Right lobe of liver (tissue), 6 donors: ENCODE measurements around the gene TMEM240. TPM values are rescaled to one million over a fixed set of nuclear protein-coding genes. Genes with fewer than 3 reads are reported as not detected.

ENCODE experiments used
- ATAC-seq, 4 donors: fragments of 200-7000 bp; cut with Tn5 transposase; one replicate each; pipeline ENCODE4 v1.9.1; 2020; ENCODE audit warnings: mild to moderate bottlenecking in 4 of 4, moderate library complexity in 4 of 4
- DNase-seq, 3 donors: peaks; one replicate each; pipeline ENCODE4 v3.0.0-alpha.2; 2020
- H3K27ac ChIP-seq, 3 donors: fragments of 200-600 bp; one replicate each; pipeline ENCODE4 v1.8.0; 2022
- H3K27me3 ChIP-seq, 2 donors: fragments of 200-600 bp; one replicate each; pipeline ENCODE4 v1.8.0; 2022
- H3K36me3 ChIP-seq, 4 donors: fragments of 200-600 bp; sonication (generic) in 1 of 4; one replicate each; pipeline versions ENCODE4 v1.5.1 to v1.8.0; 2017 to 2022; ENCODE audit warnings: control low read depth in 1 of 4
- H3K4me1 ChIP-seq, 4 donors: fragments of 200-600 bp; sonication (generic) in 1 of 4; one replicate each; pipeline versions ENCODE4 v1.5.1 to v1.8.0; 2017 to 2022; ENCODE audit warnings: control low read depth in 1 of 4
- H3K4me3 ChIP-seq, 3 donors: fragments of 200-600 bp; one replicate each; pipeline ENCODE4 v1.8.0; 2022
- H3K9me3 ChIP-seq, 4 donors: fragments of 200-600 bp; sonication (generic) in 1 of 4; one replicate each; pipeline versions ENCODE4 v1.5.1 to v1.8.0; 2017 to 2022; ENCODE audit warnings: control low read depth in 1 of 4
- POLR2A ChIP-seq: fragments of 450-650 bp; IDR thresholded peaks from one replicate; pipeline ENCODE4 v1.6.1; 2017; ENCODE audit warnings: antibody characterized with exemption, mild to moderate bottlenecking
- WGBS: methylation state at CpG from one replicate; pipeline ENCODE4 v1.1.6; 2018; ENCODE audit warnings: low coverage, low lambda C conversion rate; ENCODE audit not compliant: insufficient coverage; ENCODE audit errors: missing lambda C conversion rate; 5-methylcytosine and 5-hydroxymethylcytosine counted together
- intact Hi-C, 2 donors: fragments of 100-400 bp; cut with DNase I; formaldehyde crosslinking; loops; one replicate each; pipeline versions ENCODE4 v1.11.2 to v1.14.1; 2022
- total RNA-seq, 6 experiments: library from RNA; depleted of rRNA in 2 of 6; stranded (reverse); fragments of >200 nt in 2 of 6; fragmentation: NEBNext Ultra II Directional in 3 of 6; extraction: Animal tissue kit (Norgen Biotek cat#: 25700) in 3 of 6; gene quantifications; one replicate each; pipeline versions ENCODE4 v1.1.0 to v1.2.4, GENCODE V29; 2016 to 2023
- TF ChIP-seq, protein P1 (sequence below), 4 donors: fragments of 200-600 bp in 3 of 4; fragments of 450-650 bp in 1 of 4; IDR thresholded peaks; one replicate each; pipeline versions ENCODE4 v1.5.1 to v1.8.0; 2016 to 2022; ENCODE audit warnings: antibody characterized with exemption in 4 of 4, mild to moderate bottlenecking in 2 of 4
- donor health status: DM: no; HTN: yes; CAD: no.
- donor health status: DM: no; HTN: no; CAD: no.
- donor health status: DM: no; HTN: no; CAD: no.
- donor health status: DM: no; HTN: yes; CAD: no.
- donor health status: DM: no; HTN: yes; CAD: no.

The TMEM240 gene
- total RNA-seq, 6 experiments from 2014 or later, result 0.40 TPM; not detected in 5

DNA sequence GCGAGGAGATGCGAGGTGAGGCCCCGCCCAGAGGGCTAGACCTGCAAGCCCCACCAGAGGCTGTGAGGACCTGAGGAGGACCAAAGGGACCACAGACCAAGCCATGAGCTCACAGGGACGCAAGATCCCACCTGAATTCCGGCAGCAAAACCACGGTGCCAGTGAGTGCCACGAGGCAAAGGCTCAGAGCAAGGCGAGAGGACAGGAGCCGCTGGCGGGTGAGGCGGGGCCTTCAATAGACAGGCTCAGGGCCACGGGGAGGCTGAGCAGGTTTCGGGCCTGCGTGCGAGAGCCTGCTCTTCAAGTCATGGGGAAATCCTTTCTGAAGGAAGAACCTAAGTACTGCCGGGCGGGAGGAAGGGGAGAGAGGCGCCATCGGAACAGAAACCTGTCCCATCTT, 7.1 kb upstream of the TMEM240 start:
- no peak for ATAC-seq
- Histone ChIP-seq H3K36me3 (peaks cover 0 to 8% (median 0%) of the 10 kb centered on the region in 4 donors), H3K27ac (no peak overlapping the region), H3K4me1 (no peaks in the 10 kb centered on the region), H3K27me3 (no peaks in the 10 kb centered on the region), H3K4me3 (no peak overlapping the region), H3K9me3 (no peaks in the 10 kb centered on the region)
- WGBS, result 96% methylated on average over 5 of the region's 19 CpGs
- no peak for TF ChIP-seq POLR2A
- TF ChIP-seq, protein P1, sequence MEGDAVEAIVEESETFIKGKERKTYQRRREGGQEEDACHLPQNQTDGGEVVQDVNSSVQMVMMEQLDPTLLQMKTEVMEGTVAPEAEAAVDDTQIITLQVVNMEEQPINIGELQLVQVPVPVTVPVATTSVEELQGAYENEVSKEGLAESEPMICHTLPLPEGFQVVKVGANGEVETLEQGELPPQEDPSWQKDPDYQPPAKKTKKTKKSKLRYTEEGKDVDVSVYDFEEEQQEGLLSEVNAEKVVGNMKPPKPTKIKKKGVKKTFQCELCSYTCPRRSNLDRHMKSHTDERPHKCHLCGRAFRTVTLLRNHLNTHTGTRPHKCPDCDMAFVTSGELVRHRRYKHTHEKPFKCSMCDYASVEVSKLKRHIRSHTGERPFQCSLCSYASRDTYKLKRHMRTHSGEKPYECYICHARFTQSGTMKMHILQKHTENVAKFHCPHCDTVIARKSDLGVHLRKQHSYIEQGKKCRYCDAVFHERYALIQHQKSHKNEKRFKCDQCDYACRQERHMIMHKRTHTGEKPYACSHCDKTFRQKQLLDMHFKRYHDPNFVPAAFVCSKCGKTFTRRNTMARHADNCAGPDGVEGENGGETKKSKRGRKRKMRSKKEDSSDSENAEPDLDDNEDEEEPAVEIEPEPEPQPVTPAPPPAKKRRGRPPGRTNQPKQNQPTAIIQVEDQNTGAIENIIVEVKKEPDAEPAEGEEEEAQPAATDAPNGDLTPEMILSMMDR (IDR thresholded peaks at IDR 0.05), result no peak
- DNase-seq, result no peak
- intact Hi-C loops, result no loop called here

DNA sequence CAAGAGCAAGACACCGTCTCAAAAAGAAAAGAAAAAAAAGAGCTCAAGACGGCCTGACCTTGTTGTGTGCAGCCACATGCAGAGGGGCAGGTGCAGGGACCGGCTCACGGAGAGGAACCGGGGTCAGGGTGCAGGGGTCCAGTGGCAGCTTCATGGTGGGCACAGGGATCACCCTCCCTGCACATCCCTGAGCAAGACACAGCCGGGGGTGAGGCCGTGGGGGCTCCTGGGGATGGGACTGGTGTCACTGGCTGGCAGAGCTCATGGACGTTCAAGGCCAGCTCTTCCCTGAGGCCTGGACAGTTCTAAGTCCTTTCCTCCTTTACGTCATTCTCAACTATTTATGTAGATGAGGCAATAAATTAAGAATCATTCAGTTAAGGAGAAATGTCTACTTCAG, 6.6 kb upstream of the TMEM240 start:
- no peak for ATAC-seq
- DNase-seq, result no peak
- no peaks in the 10 kb centered on the region for H3K9me3 ChIP-seq

DNA sequence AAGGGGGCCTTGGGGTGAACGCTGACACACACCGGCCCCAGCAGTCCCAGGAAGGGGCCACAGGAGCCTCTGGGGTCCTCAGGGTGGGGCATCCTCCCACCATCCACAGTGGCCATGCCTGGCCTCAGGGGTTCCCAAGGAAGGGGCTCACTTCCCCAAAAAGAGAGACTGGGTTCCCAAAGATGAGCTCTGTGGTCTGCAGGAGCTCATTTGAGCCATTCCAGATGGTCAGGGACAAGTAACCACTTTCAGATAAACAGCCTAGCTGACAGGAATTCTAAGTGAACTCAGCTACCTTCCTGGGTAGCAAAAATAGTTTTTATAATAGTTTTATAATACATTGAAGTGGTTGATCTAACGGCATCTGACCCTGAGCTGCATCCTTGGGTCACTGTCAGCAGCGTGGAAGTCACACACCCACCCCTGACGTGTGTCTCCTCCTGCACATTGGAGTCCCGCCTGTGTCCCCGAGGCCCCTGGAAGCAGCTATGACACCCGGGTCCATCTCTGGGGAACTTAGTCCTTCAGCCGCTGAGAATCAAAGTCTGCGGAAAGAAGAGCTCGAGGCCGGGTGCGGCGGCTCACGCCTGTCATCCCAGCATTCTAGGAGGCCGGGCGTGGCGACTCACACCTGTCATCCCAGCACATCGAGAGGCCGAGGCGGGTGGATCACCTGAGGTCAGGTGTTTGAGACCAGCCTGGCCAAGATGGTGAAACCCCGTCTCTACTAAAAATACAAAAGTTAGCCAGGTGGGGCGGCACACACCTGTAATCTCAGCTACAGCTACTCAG, 5.7 kb upstream of the TMEM240 start:
- TF ChIP-seq, protein P1 (IDR thresholded peaks at IDR 0.05), result no peak
- TF ChIP-seq POLR2A, result no peak
- peaks cover 0 to 18% (median 0%) of the 10 kb centered on the region in 4 donors for H3K36me3 ChIP-seq
- no peaks in the 10 kb centered on the region for H3K27me3 ChIP-seq
- no peaks in the 10 kb centered on the region for H3K4me1 ChIP-seq
- 87% methylated on average over 4 of the region's 23 CpGs for WGBS
- ATAC-seq (no peak), DNase-seq (peak in 1 of 3 donors; percentile 51)
- H3K4me3 ChIP-seq, result no peak overlapping the region
- no peak overlapping the region for H3K27ac ChIP-seq
- intact Hi-C loops, result no loop called here
- no peaks in the 10 kb centered on the region for H3K9me3 ChIP-seq

More for the DNA sequence above, 6.6 kb upstream of the TMEM240 start:
- intact Hi-C loops, result no loop called here
- Histone ChIP-seq H3K27ac (no peak overlapping the region), H3K27me3 (no peaks in the 10 kb centered on the region), H3K36me3 (peaks cover 0 to 11% (median 0%) of the 10 kb centered on the region in 4 donors), H3K4me3 (no peak overlapping the region), H3K4me1 (no peaks in the 10 kb centered on the region)
- WGBS, result 87% methylated on average over 4 of the region's 9 CpGs
- TF ChIP-seq, protein P1 (IDR thresholded peaks at IDR 0.05), result no peak
- no peak for TF ChIP-seq POLR2A

DNA sequence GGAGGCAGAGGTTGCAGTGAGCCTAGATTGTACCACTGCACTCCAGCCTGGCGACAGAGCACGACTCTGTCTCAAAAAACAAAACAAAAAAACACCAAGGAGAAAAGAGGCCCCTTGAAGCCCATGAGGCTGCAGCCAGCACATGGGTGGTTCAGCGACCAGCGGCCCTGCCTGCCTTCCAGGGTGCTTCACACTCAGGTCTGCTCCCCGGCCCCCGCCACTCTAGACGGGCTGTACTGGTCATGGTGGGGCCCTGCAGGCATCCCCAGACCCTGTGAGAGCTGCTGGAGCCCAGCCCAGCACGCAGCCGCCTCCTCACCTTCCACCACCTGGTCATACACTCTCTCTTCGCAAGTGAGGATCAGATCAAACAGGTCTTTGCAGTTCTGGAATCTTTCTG, 4.1 kb upstream of the TMEM240 start:
- no peak overlapping the region for H3K27ac ChIP-seq
- intact Hi-C loops, result no loop called here
- no peak for DNase-seq
- H3K4me3 ChIP-seq, result no peak overlapping the region
- no peaks in the 10 kb centered on the region for H3K9me3 ChIP-seq
- no peaks in the 10 kb centered on the region for H3K27me3 ChIP-seq
- peaks cover 0 to 18% (median 0%) of the 10 kb centered on the region in 4 donors for H3K36me3 ChIP-seq
- peaks cover 0 to 5% (median 0%) of the 10 kb centered on the region in 4 donors for H3K4me1 ChIP-seq
- 82% methylated on average over 5 of the region's 10 CpGs for WGBS
- ATAC-seq, result no peak
- TF ChIP-seq POLR2A, result no peak
- TF ChIP-seq, protein P1 (IDR thresholded peaks at IDR 0.05), result no peak
